Fibroblast of pulmonary artery (primary cell): ENCODE data around the gene ZNF598.
"Not testable (repeated sequence)": the region's sequence is repeated elsewhere in the genome, so short reads cannot be mapped to it uniquely, and the experiment has no call there.

Source experiments
- DNase-seq: peaks from one replicate; pipeline ENCODE4 v3.0.0-alpha.2; 2010; ENCODE audit warnings: low read depth
- H3K4me3 ChIP-seq: replicated peaks from 2 replicates; pipeline ENCODE4 v1.5.1; 2011; ENCODE audit warnings: low read depth, mild to moderate bottlenecking, control low read depth, low read length, moderate library complexity
- CTCF ChIP-seq: IDR thresholded peaks from 2 replicates; pipeline ENCODE4 v1.5.1; 2011; ENCODE audit warnings: mild to moderate bottlenecking, control low read depth, low read length, inconsistent platforms; ENCODE audit errors: missing control alignments

The ZNF598 gene

GRCh38 chr16:2019921-2020831, 10.6 kb upstream of the ZNF598 start:
- no peak for TF ChIP-seq CTCF
- H3K4me3 ChIP-seq: no peak overlapping the region
- no peak for DNase-seq

- DNase-seq: no peak
- no peak within 1 kb of the TSS for H3K4me3 ChIP-seq
Measured at GRCh38 chr16:2019518-2019920, 9.9 kb upstream of the ZNF598 start, which contains the start of gene NPW. Gene NPW (plus strand): TSS chr16:2019785.

GRCh38 chr16:2016407-2016922, 6.8 kb upstream of the ZNF598 start:
- H3K4me3 ChIP-seq: no peak overlapping the region
- TF ChIP-seq CTCF: peak; percentile 41
- no peak for DNase-seq

More at GRCh38 chr16:2019518-2019920, 9.9 kb upstream of the ZNF598 start, which contains the start of gene NPW:
- no peak for TF ChIP-seq CTCF

GRCh38 chr16:2015947-2016208, 6.3 kb upstream of the ZNF598 start:
- DNase-seq: no peak
- H3K4me3 ChIP-seq: no peak overlapping the region
- TF ChIP-seq CTCF: no peak

GRCh38 chr16:2015117-2015946, 5.7 kb upstream of the ZNF598 start:
- DNase-seq: no peak
- TF ChIP-seq CTCF: no peak

GRCh38 chr16:2013527-2013926, 3.9 kb upstream of the ZNF598 start:
- no peak overlapping the region for H3K4me3 ChIP-seq
- TF ChIP-seq CTCF: no peak
- no peak for DNase-seq

More at GRCh38 chr16:2015117-2015946, 5.7 kb upstream of the ZNF598 start:
- no peak overlapping the region for H3K4me3 ChIP-seq

- DNase-seq, H3K4me3 ChIP-seq: not testable (repeated sequence)
Measured at GRCh38 chr16:2011726-2012125, 2.1 kb upstream of the ZNF598 start.
